Lower leg skin (tissue), 3 donors: ENCODE measurements around the gene CEP112.

Experiments used
- POLR2A ChIP-seq, 2 donors: fragments of 450-650 bp; IDR thresholded peaks; one replicate each; pipeline ENCODE4 v1.6.1; 2016 to 2017; ENCODE audit warnings: antibody characterized with exemption in 2 of 2, mild to moderate bottlenecking in 1 of 2, moderate library complexity in 1 of 2
- TF ChIP-seq, protein P1 (sequence below), 3 donors: fragments of 450-650 bp; IDR thresholded peaks; one replicate each; pipeline ENCODE4 v1.5.1; 2016; ENCODE audit warnings: antibody characterized with exemption in 3 of 3, mild to moderate bottlenecking in 3 of 3, moderate library complexity in 2 of 3

DNA sequence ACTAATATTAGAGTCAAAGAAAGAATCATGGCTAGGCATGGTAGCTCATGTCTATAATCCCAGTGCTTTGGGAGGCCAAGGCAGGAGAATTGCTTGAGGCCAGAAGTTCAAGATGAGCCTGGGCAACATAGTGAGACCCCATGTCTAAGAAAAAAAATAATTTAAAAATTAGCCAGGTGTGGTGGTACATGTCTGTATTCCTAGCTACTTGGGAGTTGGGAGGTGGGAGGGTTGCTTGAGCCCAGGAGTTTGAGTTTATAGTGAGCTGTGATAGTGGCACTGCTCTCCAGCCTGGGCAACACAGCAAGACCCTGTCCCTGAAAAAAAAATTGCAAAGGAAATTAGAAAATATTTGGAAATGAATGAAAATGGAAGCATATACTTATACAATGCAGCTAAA, 420.2 kb downstream of the CEP112 start:
- TF ChIP-seq, protein P1, sequence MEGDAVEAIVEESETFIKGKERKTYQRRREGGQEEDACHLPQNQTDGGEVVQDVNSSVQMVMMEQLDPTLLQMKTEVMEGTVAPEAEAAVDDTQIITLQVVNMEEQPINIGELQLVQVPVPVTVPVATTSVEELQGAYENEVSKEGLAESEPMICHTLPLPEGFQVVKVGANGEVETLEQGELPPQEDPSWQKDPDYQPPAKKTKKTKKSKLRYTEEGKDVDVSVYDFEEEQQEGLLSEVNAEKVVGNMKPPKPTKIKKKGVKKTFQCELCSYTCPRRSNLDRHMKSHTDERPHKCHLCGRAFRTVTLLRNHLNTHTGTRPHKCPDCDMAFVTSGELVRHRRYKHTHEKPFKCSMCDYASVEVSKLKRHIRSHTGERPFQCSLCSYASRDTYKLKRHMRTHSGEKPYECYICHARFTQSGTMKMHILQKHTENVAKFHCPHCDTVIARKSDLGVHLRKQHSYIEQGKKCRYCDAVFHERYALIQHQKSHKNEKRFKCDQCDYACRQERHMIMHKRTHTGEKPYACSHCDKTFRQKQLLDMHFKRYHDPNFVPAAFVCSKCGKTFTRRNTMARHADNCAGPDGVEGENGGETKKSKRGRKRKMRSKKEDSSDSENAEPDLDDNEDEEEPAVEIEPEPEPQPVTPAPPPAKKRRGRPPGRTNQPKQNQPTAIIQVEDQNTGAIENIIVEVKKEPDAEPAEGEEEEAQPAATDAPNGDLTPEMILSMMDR (IDR thresholded peaks at IDR 0.05) = no peak
- TF ChIP-seq POLR2A (IDR thresholded peaks at IDR 0.05) = no peak
